WERI-Rb-1 (cell line): ENCODE results near the gene CCDC33.

ENCODE experiments used
- DNase-seq: peaks from one replicate; pipeline ENCODE4 v3.0.0-alpha.2; 2020
- H3K27ac ChIP-seq: fragments of 250-450 bp; sonication (Bioruptor Pico); 2 replicates; pipeline ENCODE4 v1.5.1; 2020; ENCODE audit warnings: mild to moderate bottlenecking, moderate library complexity
- H3K27me3 ChIP-seq: fragments of 250-450 bp; sonication (Bioruptor Pico); 2 replicates; pipeline ENCODE4 v1.5.1; 2021; ENCODE audit warnings: mild to moderate bottlenecking, low read depth, moderate library complexity; ENCODE audit not compliant: insufficient read depth, severe bottlenecking
- H3K36me3 ChIP-seq: fragments of 250-450 bp; sonication (Bioruptor Pico); 2 replicates; pipeline ENCODE4 v1.5.1; 2020; ENCODE audit warnings: mild to moderate bottlenecking, moderate library complexity
- H3K4me3 ChIP-seq: 2 replicates; pipeline ENCODE4 v1.5.1; 2011; ENCODE audit warnings: low read depth, mild to moderate bottlenecking, control low read depth, low read length
- H3K9me3 ChIP-seq: fragments of 250-450 bp; sonication (Bioruptor Pico); 2 replicates; pipeline ENCODE4 v1.5.1; 2021; ENCODE audit warnings: mild to moderate bottlenecking, moderate library complexity; ENCODE audit not compliant: severe bottlenecking
- CTCF ChIP-seq: IDR thresholded peaks from 2 replicates; pipeline ENCODE4 v1.5.1; 2011; ENCODE audit warnings: low read depth, mild to moderate bottlenecking, control low read depth, inconsistent platforms, low read length

The CCDC33 gene

GRCh38 chr15:74206801-74207281 lies 29.3 kb upstream of the CCDC33 start:
- TF ChIP-seq CTCF: no peak
- H3K4me3 ChIP-seq: no peak overlapping the region
- H3K27me3 ChIP-seq: no peaks in the 10 kb centered on the region
- H3K27ac ChIP-seq: no peak overlapping the region; the same call in 1 of the 2 replicates
- DNase-seq: no peak
- H3K36me3 ChIP-seq: peaks cover 22% of the 10 kb centered on the region
- no peaks in the 10 kb centered on the region for H3K9me3 ChIP-seq

- H3K27me3 ChIP-seq: no peaks in the 10 kb centered on the region
- H3K4me3 ChIP-seq: no peak overlapping the region
- no peak for TF ChIP-seq CTCF
- H3K9me3 ChIP-seq: no peaks in the 10 kb centered on the region
- peaks cover 28% of the 10 kb centered on the region for H3K36me3 ChIP-seq
- DNase-seq: no peak
- H3K27ac ChIP-seq: peak overlapping the region; percentile 91
Measured at GRCh38 chr15:74207652-74208440, 28.3 kb upstream of the CCDC33 start.

GRCh38 chr15:74208496-74208895 lies 27.6 kb upstream of the CCDC33 start:
- H3K27me3 ChIP-seq: no peaks in the 10 kb centered on the region
- DNase-seq: no peak
- peak overlapping the region; percentile 34 for H3K4me3 ChIP-seq
- H3K9me3 ChIP-seq: no peaks in the 10 kb centered on the region
- no peak for TF ChIP-seq CTCF
- H3K27ac ChIP-seq: peak overlapping the region; percentile 91
- peaks cover 32% of the 10 kb centered on the region for H3K36me3 ChIP-seq

GRCh38 chr15:74208901-74209559 lies 27.1 kb upstream of the CCDC33 start:
- no peaks in the 10 kb centered on the region for H3K9me3 ChIP-seq
- peak overlapping the region; percentile 91 for H3K27ac ChIP-seq
- peak overlapping the region; percentile 34 for H3K4me3 ChIP-seq
- peaks cover 32% of the 10 kb centered on the region for H3K36me3 ChIP-seq
- H3K27me3 ChIP-seq: no peaks in the 10 kb centered on the region
- no peak for TF ChIP-seq CTCF
- peak; percentile 92 for DNase-seq

- no peak for DNase-seq
- Histone ChIP-seq H3K36me3 (peaks cover 33% of the 10 kb centered on the region), H3K27ac (peak overlapping the region; percentile 91), H3K27me3 (no peaks in the 10 kb centered on the region), H3K9me3 (no peaks in the 10 kb centered on the region), H3K4me3 (peak overlapping the region; percentile 34; the same call in 1 of the 2 replicates)
- no peak for TF ChIP-seq CTCF
Measured at GRCh38 chr15:74209560-74209958, 26.6 kb upstream of the CCDC33 start.
